Left forelimb (tissue), 1 donor: Measurements from ENCODE around the gene LRRC4C.

Source experiments
- DNase-seq: peaks from one replicate; pipeline ENCODE4 v3.0.0-alpha.2; 2018; ENCODE audit warnings: low spot score

Gene LRRC4C

GRCh38 chr11:40370821-40371616 is 1088.4 kb downstream of the LRRC4C start:
- no peak for DNase-seq

- no peak for DNase-seq
Measured at GRCh38 chr11:40360206-40360798, 1099.2 kb downstream of the LRRC4C start.

GRCh38 chr11:40354121-40354520 is 1105.3 kb downstream of the LRRC4C start:
- DNase-seq: no peak

- no peak for DNase-seq
Measured at GRCh38 chr11:40340911-40341310, 1118.5 kb downstream of the LRRC4C start.

GRCh38 chr11:40338739-40339138 is 1120.7 kb downstream of the LRRC4C start:
- DNase-seq: no peak

GRCh38 chr11:40338062-40338461 is 1121.4 kb downstream of the LRRC4C start:
- no peak for DNase-seq

GRCh38 chr11:40337118-40337517 is 1122.3 kb downstream of the LRRC4C start:
- no peak for DNase-seq

GRCh38 chr11:40328890-40329614 is 1130.4 kb downstream of the LRRC4C start:
- no peak for DNase-seq

- DNase-seq: no peak
Measured at GRCh38 chr11:40323241-40323640, 1136.2 kb downstream of the LRRC4C start.

- no peak for DNase-seq
Measured at GRCh38 chr11:40321537-40321936, 1137.9 kb downstream of the LRRC4C start.

GRCh38 chr11:40316171-40316570 is 1143.3 kb downstream of the LRRC4C start:
- DNase-seq: no peak

GRCh38 chr11:40315122-40315521 is 1144.3 kb downstream of the LRRC4C start:
- no peak for DNase-seq

GRCh38 chr11:40314327-40314726 is 1145.1 kb downstream of the LRRC4C start:
- no peak for DNase-seq

GRCh38 chr11:40306938-40307548 is 1152.4 kb downstream of the LRRC4C start:
- no peak for DNase-seq

- no peak for DNase-seq
Measured at GRCh38 chr11:40302669-40303068, 1156.8 kb downstream of the LRRC4C start.

GRCh38 chr11:40295466-40295865 is 1164.0 kb downstream of the LRRC4C start:
- DNase-seq: no peak

GRCh38 chr11:40294741-40295140 is 1164.7 kb downstream of the LRRC4C start:
- no peak for DNase-seq

- no peak for DNase-seq
Measured at GRCh38 chr11:40294349-40294735, 1165.1 kb downstream of the LRRC4C start.

GRCh38 chr11:40293655-40294348 is 1165.7 kb downstream of the LRRC4C start:
- DNase-seq: peak; percentile 89

- peak; percentile 78 for DNase-seq
Measured at GRCh38 chr11:40292721-40293508, 1166.5 kb downstream of the LRRC4C start.

GRCh38 chr11:40291741-40292140 is 1167.7 kb downstream of the LRRC4C start:
- no peak for DNase-seq
